ENCODE results near the gene KRTAP9-3.
"Not testable (repeated sequence)": the region's sequence is repeated elsewhere in the genome, so short reads cannot be mapped to it uniquely, and the experiment has no call there.

KRTAP9-3 gene

DNA sequence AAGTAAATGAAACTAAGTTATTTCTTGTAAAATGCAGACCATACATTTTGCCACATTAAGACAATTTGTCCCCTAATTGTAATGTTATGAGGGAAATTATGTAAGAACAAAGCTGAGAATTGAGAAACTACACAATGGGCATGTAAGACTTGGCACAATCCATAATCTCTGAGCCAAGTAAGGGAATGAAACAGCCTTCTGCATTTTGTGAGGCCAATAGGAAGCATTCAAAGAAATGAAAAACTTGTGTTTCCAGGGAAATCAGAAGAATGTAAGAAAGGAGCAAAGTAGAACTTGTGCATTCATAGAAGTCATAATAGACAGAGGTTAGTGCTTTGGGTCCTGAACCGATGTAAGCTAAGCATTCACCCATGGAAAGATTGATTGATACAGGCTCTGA lies 19.0 kb downstream of the KRTAP9-3 start:
- H4K20me1 ChIP-seq (ENCODE audit: insufficient read depth, low read length), result no peaks in the 10 kb centered on the region
- no peak overlapping the region for H2AFZ ChIP-seq (ENCODE audit: low read depth, low read length)
- peaks cover 6% of the 10 kb centered on the region for H3K27me3 ChIP-seq (ENCODE audit: insufficient read depth, low read length, poor library complexity)
- no peaks in the 10 kb centered on the region for H3K79me2 ChIP-seq (ENCODE audit: insufficient read depth, low read length)
- H3K4me1 ChIP-seq (ENCODE audit: insufficient read depth, low read length), result no peaks in the 10 kb centered on the region
- no peak overlapping the region for H3K4me2 ChIP-seq (ENCODE audit: insufficient read depth, low read length)
- DNase-seq (no peak), ATAC-seq (ENCODE audit: insufficient read depth, low read depth) (no peak)
- H3K9ac ChIP-seq (ENCODE audit: low read depth, low read length), result no peak overlapping the region
- no peaks in the 10 kb centered on the region for H3K36me3 ChIP-seq (ENCODE audit: insufficient read depth, low read length)
- H3K4me3 ChIP-seq (ENCODE audit: low read depth in 1 of 2, low read length in 2 of 2), result no peak overlapping the region
- H3K27ac ChIP-seq (ENCODE audit: low read length), result no peak overlapping the region
- TF ChIP-seq CTCF (IDR thresholded peaks at IDR 0.05; ENCODE audit: borderline replicate concordance, extremely low read depth, low read length, poor library complexity, severe bottlenecking), result no peak
- no peak for TF ChIP-seq EZH2 (IDR thresholded peaks at IDR 0.05; ENCODE audit: borderline replicate concordance, low read depth, low read length, severe bottlenecking)
- no peaks in the 10 kb centered on the region for H3K9me3 ChIP-seq (ENCODE audit: insufficient read depth, low read length, severe bottlenecking)

GRCh38 chr17:41254861-41255260 lies 22.6 kb downstream of the KRTAP9-3 start:
- ATAC-seq (ENCODE audit: insufficient read depth, low read depth) (no peak), DNase-seq (no peak)
- Histone ChIP-seq H3K79me2 (ENCODE audit: insufficient read depth, low read length) (no peaks in the 10 kb centered on the region), H4K20me1 (ENCODE audit: insufficient read depth, low read length) (no peaks in the 10 kb centered on the region), H3K36me3 (ENCODE audit: insufficient read depth, low read length) (no peaks in the 10 kb centered on the region), H3K27ac (ENCODE audit: low read length) (no peak overlapping the region), H2AFZ (ENCODE audit: low read depth, low read length) (no peak overlapping the region), H3K9me3 (ENCODE audit: insufficient read depth, low read length, severe bottlenecking) (no peaks in the 10 kb centered on the region), H3K4me2 (ENCODE audit: insufficient read depth, low read length) (no peak overlapping the region), H3K27me3 (ENCODE audit: insufficient read depth, low read length, poor library complexity) (peaks cover 6% of the 10 kb centered on the region), H3K4me3 (ENCODE audit: low read depth in 1 of 2, low read length in 2 of 2) (no peak overlapping the region), H3K4me1 (ENCODE audit: insufficient read depth, low read length) (no peaks in the 10 kb centered on the region), H3K9ac (ENCODE audit: low read depth, low read length) (no peak overlapping the region)
- TF ChIP-seq EZH2 (IDR thresholded peaks at IDR 0.05; ENCODE audit: borderline replicate concordance, low read depth, low read length, severe bottlenecking) (no peak), CTCF (IDR thresholded peaks at IDR 0.05; ENCODE audit: borderline replicate concordance, extremely low read depth, low read length, poor library complexity, severe bottlenecking) (no peak)

GRCh38 chr17:41255381-41256290 lies 23.4 kb downstream of the KRTAP9-3 start, which contains the start of gene KRTAP9-9:
KRTAP9-9 (plus strand) TSS chr17:41255384.
- H3K4me1 ChIP-seq (ENCODE audit: insufficient read depth, low read length); H3K4me2 ChIP-seq (ENCODE audit: insufficient read depth, low read length); H3K27me3 ChIP-seq (ENCODE audit: insufficient read depth, low read length, poor library complexity); H3K9ac ChIP-seq (ENCODE audit: low read depth, low read length); H3K36me3 ChIP-seq (ENCODE audit: insufficient read depth, low read length); H3K9me3 ChIP-seq (ENCODE audit: insufficient read depth, low read length, severe bottlenecking); H3K79me2 ChIP-seq (ENCODE audit: insufficient read depth, low read length); DNase-seq; H3K27ac ChIP-seq (ENCODE audit: low read length); H4K20me1 ChIP-seq (ENCODE audit: insufficient read depth, low read length); H3K4me3 ChIP-seq (ENCODE audit: low read depth in 1 of 2, low read length in 2 of 2); H2AFZ ChIP-seq (ENCODE audit: low read depth, low read length); ATAC-seq (ENCODE audit: insufficient read depth, low read depth): not testable (repeated sequence)

GRCh38 chr17:41256291-41256685 lies 24.0 kb downstream of the KRTAP9-3 start:
- ATAC-seq (ENCODE audit: insufficient read depth, low read depth) (no peak), DNase-seq (no peak)
- peaks cover 6% of the 10 kb centered on the region for H3K27me3 ChIP-seq (ENCODE audit: insufficient read depth, low read length, poor library complexity)
- no peaks in the 10 kb centered on the region for H3K4me1 ChIP-seq (ENCODE audit: insufficient read depth, low read length)
- H3K4me3 ChIP-seq (ENCODE audit: low read depth in 1 of 2, low read length in 2 of 2), result no peak overlapping the region
- no peaks in the 10 kb centered on the region for H3K79me2 ChIP-seq (ENCODE audit: insufficient read depth, low read length)
- no peak overlapping the region for H3K27ac ChIP-seq (ENCODE audit: low read length)
- H3K9me3 ChIP-seq (ENCODE audit: insufficient read depth, low read length, severe bottlenecking), result no peaks in the 10 kb centered on the region
- H3K9ac ChIP-seq (ENCODE audit: low read depth, low read length), result no peak overlapping the region
- H4K20me1 ChIP-seq (ENCODE audit: insufficient read depth, low read length), result no peaks in the 10 kb centered on the region
- no peak overlapping the region for H2AFZ ChIP-seq (ENCODE audit: low read depth, low read length)
- TF ChIP-seq EZH2 (IDR thresholded peaks at IDR 0.05; ENCODE audit: borderline replicate concordance, low read depth, low read length, severe bottlenecking) (no peak), CTCF (IDR thresholded peaks at IDR 0.05; ENCODE audit: borderline replicate concordance, extremely low read depth, low read length, poor library complexity, severe bottlenecking) (no peak)
- H3K36me3 ChIP-seq (ENCODE audit: insufficient read depth, low read length), result no peaks in the 10 kb centered on the region
- no peak overlapping the region for H3K4me2 ChIP-seq (ENCODE audit: insufficient read depth, low read length)
